DND-41 (cell line): Measurements from ENCODE around the gene CERS6.

ENCODE experiments used
- EZH2 ChIP-seq: IDR thresholded peaks from 3 replicates; pipeline ENCODE4 v1.6.1; 2012; ENCODE audit warnings: borderline replicate concordance, low read depth, mild to moderate bottlenecking, moderate library complexity, low read length, inconsistent platforms; ENCODE audit not compliant: severe bottlenecking
- TF ChIP-seq, protein P1 (sequence below): IDR thresholded peaks from 2 replicates; pipeline ENCODE4 v1.5.1; 2012; ENCODE audit warnings: borderline replicate concordance, low read length, moderate library complexity, mild to moderate bottlenecking; ENCODE audit not compliant: poor library complexity, severe bottlenecking; ENCODE audit errors: extremely low read depth

DNA sequence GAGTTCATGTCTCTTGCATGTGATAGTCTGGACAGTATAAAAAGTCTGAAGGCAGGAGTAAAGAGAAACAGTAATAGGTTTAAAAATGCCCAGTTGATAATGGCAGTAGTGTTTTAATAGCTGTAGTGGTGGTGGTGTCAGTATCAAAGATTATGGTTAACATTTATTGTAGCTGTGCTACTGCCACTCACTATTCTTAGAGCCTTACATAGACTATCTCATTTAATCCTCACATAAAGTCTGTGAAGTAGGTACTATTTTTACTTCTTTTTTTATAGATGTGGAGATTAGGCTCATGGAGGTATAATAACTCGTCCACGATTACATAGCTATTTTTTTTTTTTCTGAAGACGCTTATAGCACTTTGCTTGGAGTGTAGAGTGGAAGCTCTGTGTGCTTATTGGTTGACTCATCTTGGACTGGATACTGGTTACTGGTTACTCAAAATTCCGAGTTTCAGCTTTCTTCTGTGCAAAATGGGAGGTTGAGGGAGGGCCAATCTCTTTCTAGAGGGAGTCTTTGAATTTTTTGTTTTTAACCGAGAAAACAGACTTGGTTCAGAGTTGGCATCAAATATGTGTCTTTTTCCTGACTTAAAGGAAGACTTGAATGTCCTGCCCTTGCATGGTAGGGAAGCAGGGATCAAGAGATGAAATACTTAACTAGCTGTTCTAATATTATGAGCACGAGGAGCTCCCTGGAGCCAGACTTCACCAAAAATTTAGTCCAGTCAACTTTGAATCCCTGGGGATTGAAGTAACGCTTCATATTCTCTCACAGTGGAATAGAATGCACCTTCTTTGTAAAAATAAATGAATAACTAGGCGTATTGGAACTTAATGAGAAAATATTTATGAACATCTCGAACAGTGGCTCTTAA is 27.1 kb downstream of the CERS6 start:
- TF ChIP-seq, protein P1, sequence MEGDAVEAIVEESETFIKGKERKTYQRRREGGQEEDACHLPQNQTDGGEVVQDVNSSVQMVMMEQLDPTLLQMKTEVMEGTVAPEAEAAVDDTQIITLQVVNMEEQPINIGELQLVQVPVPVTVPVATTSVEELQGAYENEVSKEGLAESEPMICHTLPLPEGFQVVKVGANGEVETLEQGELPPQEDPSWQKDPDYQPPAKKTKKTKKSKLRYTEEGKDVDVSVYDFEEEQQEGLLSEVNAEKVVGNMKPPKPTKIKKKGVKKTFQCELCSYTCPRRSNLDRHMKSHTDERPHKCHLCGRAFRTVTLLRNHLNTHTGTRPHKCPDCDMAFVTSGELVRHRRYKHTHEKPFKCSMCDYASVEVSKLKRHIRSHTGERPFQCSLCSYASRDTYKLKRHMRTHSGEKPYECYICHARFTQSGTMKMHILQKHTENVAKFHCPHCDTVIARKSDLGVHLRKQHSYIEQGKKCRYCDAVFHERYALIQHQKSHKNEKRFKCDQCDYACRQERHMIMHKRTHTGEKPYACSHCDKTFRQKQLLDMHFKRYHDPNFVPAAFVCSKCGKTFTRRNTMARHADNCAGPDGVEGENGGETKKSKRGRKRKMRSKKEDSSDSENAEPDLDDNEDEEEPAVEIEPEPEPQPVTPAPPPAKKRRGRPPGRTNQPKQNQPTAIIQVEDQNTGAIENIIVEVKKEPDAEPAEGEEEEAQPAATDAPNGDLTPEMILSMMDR, result no peak
- TF ChIP-seq EZH2, result no peak
